Esophagus muscularis mucosa (tissue), 3 donors: ENCODE data around the gene WSCD2.

Source experiments
- CTCF ChIP-seq, 3 experiments: fragments of 200-600 bp in 2 of 3; fragments of 450-650 bp in 1 of 3; sonication (generic) in 2 of 3; IDR thresholded peaks; one replicate each; pipeline ENCODE4 v1.5.1; 2017 to 2019; ENCODE audit warnings: antibody characterized with exemption in 3 of 3, mild to moderate bottlenecking in 2 of 3, moderate library complexity in 1 of 3
- POLR2A ChIP-seq: fragments of 450-650 bp; IDR thresholded peaks from one replicate; pipeline ENCODE4 v1.6.1; 2017; ENCODE audit warnings: antibody characterized with exemption, moderate library complexity, mild to moderate bottlenecking, low read depth
- POLR2AphosphoS5 ChIP-seq, 2 donors: sonication (generic); formaldehyde crosslinking; IDR thresholded peaks; one replicate each; pipeline ENCODE4 v1.6.1; 2017; ENCODE audit warnings: antibody characterized with exemption in 2 of 2

- no peak for TF ChIP-seq CTCF (IDR thresholded peaks at IDR 0.05)
- TF ChIP-seq POLR2AphosphoS5 (IDR thresholded peaks at IDR 0.05) = peak in 1 of 2 donors; percentile 10
- TF ChIP-seq POLR2A = no peak
These were observed 5.7 kb downstream of the WSCD2 start for GRCh38 chr12:108134744-108135143.
